Measurements from ENCODE around the gene ZNF556. TPM values are rescaled to one million over a fixed set of nuclear protein-coding genes. Genes with fewer than 3 reads are reported as not detected.

The ZNF556 gene
- total RNA-seq, 1 donor from 2014 or later = not detected

DNA sequence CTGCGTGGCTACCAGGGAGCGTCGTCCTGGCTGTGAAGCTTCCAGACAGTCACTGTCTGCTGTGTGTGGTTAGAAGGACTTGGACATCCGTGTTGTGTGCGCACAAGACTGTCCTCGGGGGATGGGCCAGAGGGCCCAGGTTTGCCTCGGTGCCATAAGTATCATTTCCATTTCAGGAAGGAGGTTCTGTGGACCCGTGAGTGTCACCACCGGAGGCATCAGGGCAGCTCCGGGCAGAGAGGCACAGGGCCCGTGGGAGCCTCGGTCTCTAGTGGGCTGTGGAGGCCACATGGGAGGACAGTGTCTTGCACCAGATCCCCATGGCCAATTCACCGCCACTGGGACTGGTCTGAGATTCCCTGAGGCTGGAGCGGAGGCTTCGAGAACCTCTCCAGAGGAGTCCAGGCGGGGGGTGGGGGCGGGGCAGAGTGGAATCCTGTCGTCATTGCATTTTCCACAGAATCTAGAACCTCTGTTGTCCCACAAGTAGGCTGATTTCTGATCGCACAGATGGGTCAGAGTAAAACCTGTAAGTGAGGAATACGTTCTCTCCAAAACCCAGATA lies 39.6 kb downstream of the ZNF556 start:
- H3K9me3 Mint-ChIP-seq (ENCODE audit: unreplicated experiment) = no peaks in the 10 kb centered on the region
- TF ChIP-seq, protein P1, sequence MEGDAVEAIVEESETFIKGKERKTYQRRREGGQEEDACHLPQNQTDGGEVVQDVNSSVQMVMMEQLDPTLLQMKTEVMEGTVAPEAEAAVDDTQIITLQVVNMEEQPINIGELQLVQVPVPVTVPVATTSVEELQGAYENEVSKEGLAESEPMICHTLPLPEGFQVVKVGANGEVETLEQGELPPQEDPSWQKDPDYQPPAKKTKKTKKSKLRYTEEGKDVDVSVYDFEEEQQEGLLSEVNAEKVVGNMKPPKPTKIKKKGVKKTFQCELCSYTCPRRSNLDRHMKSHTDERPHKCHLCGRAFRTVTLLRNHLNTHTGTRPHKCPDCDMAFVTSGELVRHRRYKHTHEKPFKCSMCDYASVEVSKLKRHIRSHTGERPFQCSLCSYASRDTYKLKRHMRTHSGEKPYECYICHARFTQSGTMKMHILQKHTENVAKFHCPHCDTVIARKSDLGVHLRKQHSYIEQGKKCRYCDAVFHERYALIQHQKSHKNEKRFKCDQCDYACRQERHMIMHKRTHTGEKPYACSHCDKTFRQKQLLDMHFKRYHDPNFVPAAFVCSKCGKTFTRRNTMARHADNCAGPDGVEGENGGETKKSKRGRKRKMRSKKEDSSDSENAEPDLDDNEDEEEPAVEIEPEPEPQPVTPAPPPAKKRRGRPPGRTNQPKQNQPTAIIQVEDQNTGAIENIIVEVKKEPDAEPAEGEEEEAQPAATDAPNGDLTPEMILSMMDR (IDR thresholded peaks at IDR 0.05; ENCODE audit: unreplicated experiment) = no peak
- DNase-seq (ENCODE audit: low spot score) = no peak
- no peaks in the 10 kb centered on the region for H3K36me3 Mint-ChIP-seq (ENCODE audit: low read depth, unreplicated experiment)
- H3K4me3 Mint-ChIP-seq (ENCODE audit: unreplicated experiment) = no peak overlapping the region
- no peaks in the 10 kb centered on the region for H3K4me1 Mint-ChIP-seq (ENCODE audit: unreplicated experiment)
- no peak overlapping the region for H3K27ac Mint-ChIP-seq (ENCODE audit: unreplicated experiment)
- peaks cover 5% of the 10 kb centered on the region for H3K27me3 Mint-ChIP-seq (ENCODE audit: unreplicated experiment)

DNA sequence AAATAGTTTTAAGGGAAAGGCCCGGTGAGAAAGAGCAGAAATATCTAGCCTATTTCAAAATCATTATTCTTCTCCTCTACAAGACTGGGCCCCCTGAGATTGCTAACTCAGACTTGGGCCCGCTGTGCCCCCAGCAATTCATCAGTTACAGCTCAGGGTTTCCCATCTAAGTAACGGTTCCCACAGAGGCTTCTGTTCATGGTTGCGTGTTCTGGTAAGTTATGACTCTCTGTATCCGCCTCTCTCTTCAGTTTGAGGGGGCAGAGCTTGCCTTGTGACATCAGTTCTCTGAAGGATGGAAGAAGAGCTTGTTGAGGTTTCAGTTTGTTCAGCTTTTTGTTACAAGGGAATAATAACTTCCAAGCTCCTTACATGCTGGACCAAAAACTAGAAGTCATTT lies 45.2 kb downstream of the ZNF556 start:
- H3K27ac Mint-ChIP-seq (ENCODE audit: unreplicated experiment) = no peak overlapping the region
- no peaks in the 10 kb centered on the region for H3K4me1 Mint-ChIP-seq (ENCODE audit: unreplicated experiment)
- peaks cover 12% of the 10 kb centered on the region for H3K36me3 Mint-ChIP-seq (ENCODE audit: low read depth, unreplicated experiment)
- peaks cover 5% of the 10 kb centered on the region for H3K9me3 Mint-ChIP-seq (ENCODE audit: unreplicated experiment)
- H3K27me3 Mint-ChIP-seq (ENCODE audit: unreplicated experiment) = no peaks in the 10 kb centered on the region
- TF ChIP-seq, protein P1 (IDR thresholded peaks at IDR 0.05; ENCODE audit: unreplicated experiment) = no peak
- H3K4me3 Mint-ChIP-seq (ENCODE audit: unreplicated experiment) = no peak overlapping the region
- DNase-seq (ENCODE audit: low spot score) = no peak

DNA sequence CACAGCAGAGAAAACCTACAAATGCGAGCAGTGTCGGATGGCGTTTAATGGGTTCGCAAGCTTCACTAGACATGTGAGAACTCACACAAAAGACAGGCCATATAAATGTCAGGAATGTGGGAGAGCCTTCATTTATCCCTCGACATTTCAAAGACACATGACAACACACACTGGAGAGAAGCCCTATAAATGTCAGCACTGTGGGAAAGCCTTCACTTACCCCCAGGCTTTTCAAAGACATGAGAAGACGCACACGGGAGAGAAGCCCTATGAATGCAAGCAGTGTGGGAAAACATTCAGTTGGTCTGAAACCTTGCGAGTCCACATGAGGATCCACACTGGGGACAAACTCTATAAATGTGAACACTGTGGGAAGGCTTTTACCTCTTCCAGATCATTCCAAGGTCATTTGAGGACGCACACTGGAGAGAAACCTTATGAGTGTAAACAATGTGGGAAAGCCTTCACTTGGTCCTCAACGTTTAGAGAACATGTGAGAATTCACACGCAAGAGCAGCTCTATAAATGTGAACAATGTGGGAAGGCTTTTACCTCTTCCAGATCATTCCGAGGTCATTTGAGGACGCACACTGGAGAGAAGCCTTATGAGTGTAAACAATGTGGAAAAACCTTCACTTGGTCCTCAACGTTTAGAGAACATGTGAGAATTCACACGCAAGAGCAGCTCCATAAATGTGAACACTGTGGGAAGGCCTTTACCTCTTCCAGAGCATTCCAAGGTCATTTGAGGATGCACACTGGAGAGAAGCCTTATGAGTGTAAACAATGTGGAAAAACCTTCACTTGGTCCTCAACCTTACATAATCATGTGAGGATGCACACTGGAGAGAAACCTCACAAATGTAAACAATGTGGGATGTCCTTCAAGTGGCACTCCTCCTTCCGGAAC lies 50.4 kb downstream of the ZNF556 start:
- H3K4me3 Mint-ChIP-seq (ENCODE audit: unreplicated experiment) = peak overlapping the region; percentile 73
- H3K27ac Mint-ChIP-seq (ENCODE audit: unreplicated experiment) = no peak overlapping the region
- TF ChIP-seq, protein P1 (IDR thresholded peaks at IDR 0.05; ENCODE audit: unreplicated experiment) = no peak
- DNase-seq (ENCODE audit: low spot score) = no peak
- H3K36me3 Mint-ChIP-seq (ENCODE audit: low read depth, unreplicated experiment) = peaks cover 26% of the 10 kb centered on the region
- H3K4me1 Mint-ChIP-seq (ENCODE audit: unreplicated experiment) = no peaks in the 10 kb centered on the region
- H3K9me3 Mint-ChIP-seq (ENCODE audit: unreplicated experiment) = peaks cover 10% of the 10 kb centered on the region
- no peaks in the 10 kb centered on the region for H3K27me3 Mint-ChIP-seq (ENCODE audit: unreplicated experiment)

DNA sequence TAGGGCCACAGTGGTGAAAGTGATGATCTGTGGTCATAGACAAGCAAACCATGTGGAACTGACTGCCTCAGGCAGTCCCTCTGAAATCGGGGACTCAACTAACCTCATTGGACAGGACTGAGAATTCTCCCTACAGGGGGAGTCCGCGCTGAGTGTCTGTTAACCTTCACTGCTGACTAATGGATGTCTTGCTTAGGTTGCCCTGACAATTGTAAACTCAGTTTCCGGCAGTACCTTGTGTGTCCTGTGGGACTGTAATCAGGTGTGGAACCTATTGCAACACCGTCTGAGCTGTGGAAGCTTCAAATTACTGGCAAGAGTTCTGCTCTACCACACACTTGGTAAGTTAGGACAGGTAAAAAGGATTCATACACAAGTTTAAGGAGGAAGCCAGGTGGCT lies 55.9 kb downstream of the ZNF556 start:
- peaks cover 2% of the 10 kb centered on the region for H3K9me3 Mint-ChIP-seq (ENCODE audit: unreplicated experiment)
- H3K4me1 Mint-ChIP-seq (ENCODE audit: unreplicated experiment) = no peaks in the 10 kb centered on the region
- no peak for DNase-seq (ENCODE audit: low spot score)
- peaks cover 12% of the 10 kb centered on the region for H3K36me3 Mint-ChIP-seq (ENCODE audit: low read depth, unreplicated experiment)
- H3K27ac Mint-ChIP-seq (ENCODE audit: unreplicated experiment) = no peak overlapping the region
- TF ChIP-seq, protein P1 (IDR thresholded peaks at IDR 0.05; ENCODE audit: unreplicated experiment) = no peak
- H3K4me3 Mint-ChIP-seq (ENCODE audit: unreplicated experiment) = no peak overlapping the region
- H3K27me3 Mint-ChIP-seq (ENCODE audit: unreplicated experiment) = peaks cover 2% of the 10 kb centered on the region

DNA sequence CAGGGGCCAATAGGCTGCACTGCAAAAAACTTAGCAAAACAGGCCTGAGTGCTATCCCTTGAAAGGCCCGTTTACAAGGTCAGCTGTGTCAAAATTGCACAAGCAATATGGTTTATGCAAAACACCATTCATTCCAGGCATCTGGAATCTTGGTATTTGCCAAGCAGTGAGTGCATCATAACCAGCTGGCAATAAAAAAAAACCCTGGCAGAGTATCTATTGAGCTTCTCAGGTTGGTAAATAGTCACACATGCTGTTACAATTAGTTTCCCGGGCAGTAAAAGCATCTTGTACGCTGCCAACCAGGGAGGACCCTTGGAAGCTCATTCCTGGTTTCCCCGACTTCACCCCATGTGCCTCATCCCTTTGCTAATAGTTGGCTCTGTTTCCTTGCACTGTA lies 56.4 kb downstream of the ZNF556 start:
- Mint-ChIP-seq H3K36me3 (ENCODE audit: low read depth, unreplicated experiment) (peaks cover 11% of the 10 kb centered on the region), H3K4me1 (ENCODE audit: unreplicated experiment) (no peaks in the 10 kb centered on the region), H3K9me3 (ENCODE audit: unreplicated experiment) (no peaks in the 10 kb centered on the region), H3K27me3 (ENCODE audit: unreplicated experiment) (peaks cover 2% of the 10 kb centered on the region), H3K27ac (ENCODE audit: unreplicated experiment) (no peak overlapping the region), H3K4me3 (ENCODE audit: unreplicated experiment) (no peak overlapping the region)
- no peak for DNase-seq (ENCODE audit: low spot score)
- TF ChIP-seq, protein P1 (IDR thresholded peaks at IDR 0.05; ENCODE audit: unreplicated experiment) = no peak

All from endothelial cell (in vitro differentiated cells).